Testis (tissue), 3 donors: ENCODE data around the gene MACROD2. TPM values are rescaled to one million over a fixed set of nuclear protein-coding genes. Genes with fewer than 3 reads are reported as not detected.

Source experiments
- DNase-seq: peaks from one replicate; pipeline ENCODE4 v3.0.0-alpha.2; 2019
- H3K27ac ChIP-seq, 2 donors: fragments of 200-600 bp; sonication (generic); one replicate each; pipeline ENCODE4 v1.5.1; 2019
- H3K27me3 ChIP-seq: fragments of 200-600 bp; sonication (generic); one replicate; pipeline ENCODE4 v1.5.1; 2019
- H3K36me3 ChIP-seq: fragments of 200-600 bp; sonication (generic); one replicate; pipeline ENCODE4 v1.5.1; 2017; ENCODE audit warnings: low read depth; ENCODE audit errors: missing control alignments
- H3K4me1 ChIP-seq: fragments of 200-600 bp; sonication (generic); one replicate; pipeline ENCODE4 v1.5.1; 2019
- H3K4me3 ChIP-seq, 2 donors: fragments of 200-600 bp; sonication (generic); one replicate each; pipeline ENCODE4 v1.5.1; 2017 to 2019
- H3K9me3 ChIP-seq: fragments of 200-600 bp; sonication (generic); one replicate; pipeline ENCODE4 v1.5.1; 2017
- CTCF ChIP-seq, 3 experiments: fragments of 450-650 bp in 2 of 3; fragments of 200-600 bp in 1 of 3; sonication (generic) in 1 of 3; IDR thresholded peaks; one replicate each; pipeline ENCODE4 v1.5.1; 2016 to 2019; ENCODE audit warnings: antibody characterized with exemption in 3 of 3, mild to moderate bottlenecking in 2 of 3, moderate library complexity in 1 of 3
- POLR2A ChIP-seq: fragments of 450-650 bp; IDR thresholded peaks from one replicate; pipeline ENCODE4 v1.6.1; 2017; ENCODE audit warnings: antibody characterized with exemption, mild to moderate bottlenecking, moderate library complexity
- WGBS, 2 donors: methylation state at CpG; one replicate each; pipeline ENCODE4 v1.1.5; 2018; 5-methylcytosine and 5-hydroxymethylcytosine counted together
- intact Hi-C: fragments of 100-400 bp; cut with DNase I; formaldehyde crosslinking; loops from one replicate; pipeline ENCODE4 v1.15.1; 2023; ENCODE audit warnings: low total_unique reads
- polyA plus RNA-seq: library from polyadenylated mRNA; stranded (reverse); fragments of 350-450 nt; fragmentation: Illumina TruSeq; extraction: RNeasy Lipid Tissue Mini Kit (QIAGEN cat#74804); gene quantifications from one replicate; pipeline ENCODE4 v1.2.3, GENCODE V29; 2014; ENCODE audit warnings: low read depth, low replicate concordance; ENCODE audit not compliant: insufficient read depth
- total RNA-seq, 2 donors: library from RNA; depleted of rRNA; stranded (reverse); fragments of >200 nt; gene quantifications; one replicate each; pipeline ENCODE4 v1.2.3, GENCODE V29; 2016

MACROD2 gene
- total and polyA plus RNA-seq, 3 donors from 2014 or later: 12.6 to 20.6 (median 16.8) TPM

- Histone ChIP-seq H3K4me3 (no peak overlapping the region), H3K27ac (no peak overlapping the region), H3K4me1 (no peaks in the 10 kb centered on the region), H3K27me3 (no peaks in the 10 kb centered on the region), H3K9me3 (no peaks in the 10 kb centered on the region), H3K36me3 (no peaks in the 10 kb centered on the region)
- no peak for DNase-seq
- WGBS, 2 donors: 63 to 90% methylated on average over 1 of the region's 1 CpG
- intact Hi-C loops: no loop called here
- TF ChIP-seq CTCF (IDR thresholded peaks at IDR 0.05) (no peak), POLR2A (no peak)
These were observed 1270.4 kb downstream of the MACROD2 start for GRCh38 chr20:15265581-15266309.

- intact Hi-C loops: no loop called here
- 55 to 58% methylated on average over 1 of the region's 1 CpG for WGBS, 2 donors
- H3K4me1 ChIP-seq: no peaks in the 10 kb centered on the region
These were observed 1272.6 kb downstream of the MACROD2 start for GRCh38 chr20:15267935-15268334.

GRCh38 chr20:15278041-15278440 is 1282.7 kb downstream of the MACROD2 start:
- Histone ChIP-seq H3K36me3 (no peaks in the 10 kb centered on the region), H3K4me3 (no peak overlapping the region), H3K9me3 (no peaks in the 10 kb centered on the region), H3K4me1 (no peaks in the 10 kb centered on the region), H3K27me3 (no peaks in the 10 kb centered on the region), H3K27ac (no peak overlapping the region)
- no peak for TF ChIP-seq CTCF (IDR thresholded peaks at IDR 0.05)
- no peak for TF ChIP-seq POLR2A
- no peak for DNase-seq
- intact Hi-C loops: no loop called here

More at GRCh38 chr20:15267935-15268334, 1272.6 kb downstream of the MACROD2 start:
- DNase-seq: no peak
- H3K9me3 ChIP-seq: no peaks in the 10 kb centered on the region
- H3K4me3 ChIP-seq: no peak overlapping the region
- H3K27me3 ChIP-seq: no peaks in the 10 kb centered on the region
- no peak overlapping the region for H3K27ac ChIP-seq
- no peak for TF ChIP-seq POLR2A
- TF ChIP-seq CTCF (IDR thresholded peaks at IDR 0.05): no peak
- no peaks in the 10 kb centered on the region for H3K36me3 ChIP-seq

GRCh38 chr20:15287329-15287728 is 1292.0 kb downstream of the MACROD2 start:
- TF ChIP-seq CTCF (IDR thresholded peaks at IDR 0.05): no peak
- TF ChIP-seq POLR2A: no peak
- DNase-seq: no peak
- Histone ChIP-seq H3K4me3 (no peak overlapping the region), H3K27me3 (no peaks in the 10 kb centered on the region), H3K36me3 (no peaks in the 10 kb centered on the region), H3K4me1 (no peaks in the 10 kb centered on the region), H3K9me3 (no peaks in the 10 kb centered on the region), H3K27ac (no peak overlapping the region)
- intact Hi-C loops: no loop called here
- WGBS, 2 donors: 64 to 67% methylated on average over 5 of the region's 5 CpGs

- H3K9me3 ChIP-seq: no peaks in the 10 kb centered on the region
- H3K4me1 ChIP-seq: no peaks in the 10 kb centered on the region
- no peak for DNase-seq
- H3K4me3 ChIP-seq: no peak overlapping the region
- no peaks in the 10 kb centered on the region for H3K36me3 ChIP-seq
- no peak overlapping the region for H3K27ac ChIP-seq
- no peaks in the 10 kb centered on the region for H3K27me3 ChIP-seq
- intact Hi-C loops: no loop called here
- 82 to 86% methylated on average over 3 of the region's 3 CpGs for WGBS, 2 donors
- TF ChIP-seq CTCF (IDR thresholded peaks at IDR 0.05) (no peak), POLR2A (no peak)
These were observed 1292.8 kb downstream of the MACROD2 start for GRCh38 chr20:15288106-15288505.
